GM23338 (cell line): Measurements from ENCODE around the gene PITPNC1. TPM values are rescaled to one million over a fixed set of nuclear protein-coding genes. Genes with fewer than 3 reads are reported as not detected.

Experiments
- ATAC-seq: fragments of 200-7000 bp; cut with Tn5 transposase; 3 replicates; pipeline ENCODE4 v1.9.1; 2020
- DNase-seq: peaks from one replicate; pipeline ENCODE4 v3.0.0-alpha.2; 2015; ENCODE audit warnings: low spot score
- H2AFZ ChIP-seq: fragments of 200-600 bp; sonication (generic); 2 replicates; pipeline ENCODE4 v1.8.0; 2016; ENCODE audit warnings: antibody characterized with exemption, mild to moderate bottlenecking, moderate library complexity
- H3F3A ChIP-seq: fragments of 200-600 bp; sonication (generic); replicated peaks from 2 replicates; pipeline ENCODE4 v1.8.0; 2017; ENCODE audit warnings: antibody characterized with exemption, mixed run types, low read depth
- H3K27ac ChIP-seq: fragments of 200-600 bp; sonication (generic); 2 replicates; pipeline ENCODE4 v1.6.1; 2016; ENCODE audit warnings: low read depth
- H3K27me3 ChIP-seq: fragments of 200-600 bp; sonication (generic); 2 replicates; pipeline ENCODE4 v1.8.0; 2016; ENCODE audit warnings: mild to moderate bottlenecking, mixed run types, moderate library complexity; ENCODE audit not compliant: insufficient read depth
- H3K36me3 ChIP-seq: fragments of 200-600 bp; sonication (generic); 2 replicates; pipeline ENCODE4 v1.8.0; 2016; ENCODE audit warnings: mild to moderate bottlenecking; ENCODE audit not compliant: insufficient read depth
- H3K4me1 ChIP-seq: fragments of 200-600 bp; sonication (generic); 2 replicates; pipeline ENCODE4 v1.8.0; 2016; ENCODE audit warnings: mild to moderate bottlenecking, moderate library complexity; ENCODE audit not compliant: insufficient read depth
- H3K4me2 ChIP-seq: fragments of 200-600 bp; sonication (generic); 2 replicates; pipeline ENCODE4 v1.7.1; 2017; ENCODE audit warnings: mixed run types
- H3K4me3 ChIP-seq: fragments of 200-600 bp; sonication (generic); 2 replicates; pipeline ENCODE4 v1.6.1; 2016; ENCODE audit warnings: mixed run types
- H3K79me2 ChIP-seq: fragments of 200-600 bp; sonication (generic); replicated peaks from 2 replicates; pipeline ENCODE4 v1.8.0; 2017; ENCODE audit warnings: mild to moderate bottlenecking; ENCODE audit not compliant: insufficient read depth
- H3K9me2 ChIP-seq: fragments of 200-600 bp; sonication (generic); 2 replicates; pipeline ENCODE4 v1.8.0; 2017; ENCODE audit not compliant: insufficient read depth
- H4K20me1 ChIP-seq: fragments of 200-600 bp; sonication (generic); replicated peaks from 2 replicates; pipeline ENCODE4 v1.8.0; 2017; ENCODE audit warnings: mild to moderate bottlenecking; ENCODE audit not compliant: insufficient read depth
- H3K27ac Mint-ChIP-seq: 2 replicates; pipeline ENCODE4 v1.8.0; 2020; ENCODE audit warnings: inconsistent platforms, mild to moderate bottlenecking, moderate library complexity, mixed read lengths
- H3K27me3 Mint-ChIP-seq: 3 replicates; pipeline ENCODE4 v1.8.0; 2022; ENCODE audit warnings: low read depth, mild to moderate bottlenecking, moderate library complexity, mixed read lengths, inconsistent platforms; ENCODE audit not compliant: insufficient read depth, poor library complexity
- H3K36me3 Mint-ChIP-seq: 3 replicates; pipeline ENCODE4 v1.8.0; 2021; ENCODE audit warnings: low read depth, mild to moderate bottlenecking, inconsistent platforms, moderate library complexity, mixed read lengths
- H3K4me1 Mint-ChIP-seq: 3 replicates; pipeline ENCODE4 v1.8.0; 2020; ENCODE audit warnings: mild to moderate bottlenecking, inconsistent platforms, mixed read lengths
- H3K4me3 Mint-ChIP-seq: 3 replicates; pipeline ENCODE4 v1.8.0; 2021; ENCODE audit warnings: moderate library complexity, mild to moderate bottlenecking, inconsistent platforms, mixed read lengths
- H3K9me3 Mint-ChIP-seq: 3 replicates; pipeline ENCODE4 v1.8.0; 2020; ENCODE audit warnings: moderate library complexity, mild to moderate bottlenecking, inconsistent platforms, mixed read lengths
- CREB1 ChIP-seq: fragments of 250-450 bp; sonication (Bioruptor Pico); IDR thresholded peaks from 2 replicates; pipeline ENCODE4 v1.5.0; 2020; ENCODE audit warnings: low read depth, mild to moderate bottlenecking, moderate library complexity
- CTCF ChIP-seq, 2 experiments: fragments of 200-600 bp in 1 of 2; sonication (generic) in 1 of 2; conservative IDR thresholded peaks; 2 replicates each; pipeline versions ENCODE4 v1.5.1 to v1.6.1; 2016 to 2017; ENCODE audit warnings: antibody characterized with exemption in 2 of 2, low read depth in 2 of 2, mild to moderate bottlenecking in 2 of 2, moderate library complexity in 1 of 2
- ETS1 ChIP-seq: IDR thresholded peaks from 2 replicates; pipeline ENCODE4 v1.6.1; 2016; ENCODE audit warnings: antibody characterized with exemption
- EZH2 ChIP-seq: fragments of 200-600 bp; sonication (generic); IDR thresholded peaks from one replicate; pipeline ENCODE4 v1.8.0; 2017; ENCODE audit warnings: antibody characterized with exemption, mild to moderate bottlenecking, low read depth; ENCODE audit not compliant: unreplicated experiment
- EZH2phosphoT487 ChIP-seq: fragments of 200-600 bp; sonication (generic); IDR thresholded peaks from one replicate; pipeline ENCODE4 v1.8.1; 2018; ENCODE audit warnings: antibody characterized with exemption; ENCODE audit not compliant: unreplicated experiment
- JUNB ChIP-seq: IDR thresholded peaks from one replicate; pipeline ENCODE4 v1.6.1; 2016; ENCODE audit warnings: antibody characterized with exemption; ENCODE audit not compliant: unreplicated experiment
- POLR2AphosphoS5 ChIP-seq: IDR thresholded peaks from 2 replicates; pipeline ENCODE4 v1.6.1; 2016; ENCODE audit warnings: antibody characterized with exemption, low read depth
- REST ChIP-seq: IDR thresholded peaks from one replicate; pipeline ENCODE4 v1.6.1; 2018; ENCODE audit warnings: antibody characterized with exemption; ENCODE audit not compliant: unreplicated experiment
- STAT1 ChIP-seq: IDR thresholded peaks from one replicate; pipeline ENCODE4 v1.6.1; 2016; ENCODE audit warnings: antibody characterized with exemption; ENCODE audit not compliant: unreplicated experiment
- ZNF114 ChIP-seq: fragments of 250-450 bp; sonication (Bioruptor Pico); IDR thresholded peaks from 2 replicates; pipeline ENCODE4 v1.5.0; 2020; ENCODE audit warnings: mild to moderate bottlenecking, moderate library complexity
- polyA plus RNA-seq: library from polyadenylated mRNA; unstranded; fragments of >200 nt; fragmentation: Nextera tagmentation; extraction: Ambion mirVana; gene quantifications from 2 replicates; pipeline ENCODE4 v1.2.1, GENCODE V29; 2016
- total RNA-seq: library from RNA; depleted of rRNA; stranded (reverse); fragments of >200 nt; shearing (Covaris generic); gene quantifications from 2 replicates; pipeline ENCODE4 v1.2.3, GENCODE V29; 2014
- TF ChIP-seq, protein P1 (sequence below): fragments of 250-450 bp; sonication (Bioruptor Pico); IDR thresholded peaks from 2 replicates; pipeline ENCODE4 v1.5.0; 2020; ENCODE audit warnings: mild to moderate bottlenecking, moderate library complexity

Gene PITPNC1
- total and polyA plus RNA-seq, 2 experiments from 2014 or later: 23.0 to 32.6 TPM

DNA sequence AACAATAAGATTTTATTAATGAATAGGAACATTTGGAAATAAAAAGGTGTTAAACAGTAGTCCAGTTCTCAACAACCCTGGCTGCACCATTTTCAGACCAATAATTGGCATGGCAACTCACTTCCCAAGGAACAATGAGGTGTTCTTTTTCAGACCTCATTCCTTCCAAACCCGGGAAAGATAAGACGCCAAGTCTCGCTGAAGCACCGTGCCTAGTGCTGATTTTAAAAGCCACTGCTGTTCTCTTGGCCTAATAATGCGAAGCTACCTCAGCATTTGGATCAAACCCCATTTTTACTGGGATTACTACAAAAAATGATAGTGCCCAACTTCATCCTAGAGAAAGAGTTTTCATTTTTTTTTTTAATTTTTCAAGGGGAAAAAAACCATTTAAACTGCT lies 265.4 kb downstream of the PITPNC1 start:
- Histone ChIP-seq H3K4me1 (peaks cover 9% of the 10 kb centered on the region; the same call in 1 of the 2 replicates), H4K20me1 (no peaks in the 10 kb centered on the region), H3K9me2 (no peaks in the 10 kb centered on the region), H2AFZ (no peak overlapping the region), H3K27me3 (no peaks in the 10 kb centered on the region), H3K79me2 (no peaks in the 10 kb centered on the region), H3K4me3 (no peak overlapping the region), H3K27ac (no peak overlapping the region), H3K36me3 (no peaks in the 10 kb centered on the region), H3F3A (no peaks in the 10 kb centered on the region), H3K4me2 (no peak overlapping the region)
- Mint-ChIP-seq H3K27me3 (peaks cover 5% of the 10 kb centered on the region), H3K27ac (no peak overlapping the region), H3K4me1 (peaks cover 8% of the 10 kb centered on the region; the same call in 2 of the 3 replicates), H3K4me3 (no peak overlapping the region), H3K36me3 (no peaks in the 10 kb centered on the region), H3K9me3 (no peaks in the 10 kb centered on the region)
- no peak for ATAC-seq
- DNase-seq: no peak
- TF ChIP-seq ZNF114 (CRISPR knock-in tag) (no peak), EZH2phosphoT487 (no peak), JUNB (no peak), CREB1 (CRISPR knock-in tag) (no peak), REST (no peak), POLR2AphosphoS5 (no peak), STAT1 (no peak), EZH2 (no peak), ETS1 (no peak), CTCF (conservative IDR thresholded peaks at IDR 0.05; ENCODE audit: low read depth in 2 of 2) (no peak)
- TF ChIP-seq, protein P1, sequence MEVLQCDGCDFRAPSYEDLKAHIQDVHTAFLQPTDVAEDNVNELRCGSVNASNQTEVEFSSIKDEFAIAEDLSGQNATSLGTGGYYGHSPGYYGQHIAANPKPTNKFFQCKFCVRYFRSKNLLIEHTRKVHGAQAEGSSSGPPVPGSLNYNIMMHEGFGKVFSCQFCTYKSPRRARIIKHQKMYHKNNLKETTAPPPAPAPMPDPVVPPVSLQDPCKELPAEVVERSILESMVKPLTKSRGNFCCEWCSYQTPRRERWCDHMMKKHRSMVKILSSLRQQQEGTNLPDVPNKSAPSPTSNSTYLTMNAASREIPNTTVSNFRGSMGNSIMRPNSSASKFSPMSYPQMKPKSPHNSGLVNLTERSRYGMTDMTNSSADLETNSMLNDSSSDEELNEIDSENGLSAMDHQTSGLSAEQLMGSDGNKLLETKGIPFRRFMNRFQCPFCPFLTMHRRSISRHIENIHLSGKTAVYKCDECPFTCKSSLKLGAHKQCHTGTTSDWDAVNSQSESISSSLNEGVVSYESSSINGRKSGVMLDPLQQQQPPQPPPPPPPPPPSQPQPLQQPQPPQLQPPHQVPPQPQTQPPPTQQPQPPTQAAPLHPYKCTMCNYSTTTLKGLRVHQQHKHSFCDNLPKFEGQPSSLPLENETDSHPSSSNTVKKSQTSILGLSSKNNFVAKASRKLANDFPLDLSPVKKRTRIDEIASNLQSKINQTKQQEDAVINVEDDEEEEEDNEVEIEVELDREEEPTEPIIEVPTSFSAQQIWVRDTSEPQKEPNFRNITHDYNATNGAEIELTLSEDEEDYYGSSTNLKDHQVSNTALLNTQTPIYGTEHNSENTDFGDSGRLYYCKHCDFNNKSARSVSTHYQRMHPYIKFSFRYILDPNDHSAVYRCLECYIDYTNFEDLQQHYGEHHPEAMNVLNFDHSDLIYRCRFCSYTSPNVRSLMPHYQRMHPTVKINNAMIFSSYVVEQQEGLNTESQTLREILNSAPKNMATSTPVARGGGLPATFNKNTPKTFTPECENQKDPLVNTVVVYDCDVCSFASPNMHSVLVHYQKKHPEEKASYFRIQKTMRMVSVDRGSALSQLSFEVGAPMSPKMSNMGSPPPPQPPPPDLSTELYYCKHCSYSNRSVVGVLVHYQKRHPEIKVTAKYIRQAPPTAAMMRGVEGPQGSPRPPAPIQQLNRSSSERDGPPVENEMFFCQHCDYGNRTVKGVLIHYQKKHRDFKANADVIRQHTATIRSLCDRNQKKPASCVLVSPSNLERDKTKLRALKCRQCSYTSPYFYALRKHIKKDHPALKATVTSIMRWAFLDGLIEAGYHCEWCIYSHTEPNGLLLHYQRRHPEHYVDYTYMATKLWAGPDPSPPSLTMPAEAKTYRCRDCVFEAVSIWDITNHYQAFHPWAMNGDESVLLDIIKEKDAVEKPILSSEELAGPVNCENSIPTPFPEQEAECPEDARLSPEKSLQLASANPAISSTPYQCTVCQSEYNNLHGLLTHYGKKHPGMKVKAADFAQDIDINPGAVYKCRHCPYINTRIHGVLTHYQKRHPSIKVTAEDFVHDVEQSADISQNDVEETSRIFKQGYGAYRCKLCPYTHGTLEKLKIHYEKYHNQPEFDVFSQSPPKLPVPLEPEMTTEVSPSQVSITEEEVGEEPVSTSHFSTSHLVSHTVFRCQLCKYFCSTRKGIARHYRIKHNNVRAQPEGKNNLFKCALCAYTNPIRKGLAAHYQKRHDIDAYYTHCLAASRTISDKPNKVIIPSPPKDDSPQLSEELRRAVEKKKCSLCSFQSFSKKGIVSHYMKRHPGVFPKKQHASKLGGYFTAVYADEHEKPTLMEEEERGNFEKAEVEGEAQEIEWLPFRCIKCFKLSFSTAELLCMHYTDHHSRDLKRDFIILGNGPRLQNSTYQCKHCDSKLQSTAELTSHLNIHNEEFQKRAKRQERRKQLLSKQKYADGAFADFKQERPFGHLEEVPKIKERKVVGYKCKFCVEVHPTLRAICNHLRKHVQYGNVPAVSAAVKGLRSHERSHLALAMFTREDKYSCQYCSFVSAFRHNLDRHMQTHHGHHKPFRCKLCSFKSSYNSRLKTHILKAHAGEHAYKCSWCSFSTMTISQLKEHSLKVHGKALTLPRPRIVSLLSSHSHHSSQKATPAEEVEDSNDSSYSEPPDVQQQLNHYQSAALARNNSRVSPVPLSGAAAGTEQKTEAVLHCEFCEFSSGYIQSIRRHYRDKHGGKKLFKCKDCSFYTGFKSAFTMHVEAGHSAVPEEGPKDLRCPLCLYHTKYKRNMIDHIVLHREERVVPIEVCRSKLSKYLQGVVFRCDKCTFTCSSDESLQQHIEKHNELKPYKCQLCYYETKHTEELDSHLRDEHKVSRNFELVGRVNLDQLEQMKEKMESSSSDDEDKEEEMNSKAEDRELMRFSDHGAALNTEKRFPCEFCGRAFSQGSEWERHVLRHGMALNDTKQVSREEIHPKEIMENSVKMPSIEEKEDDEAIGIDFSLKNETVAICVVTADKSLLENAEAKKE: no peak
